ENCODE results near the gene TLX1.

Gene TLX1

DNA sequence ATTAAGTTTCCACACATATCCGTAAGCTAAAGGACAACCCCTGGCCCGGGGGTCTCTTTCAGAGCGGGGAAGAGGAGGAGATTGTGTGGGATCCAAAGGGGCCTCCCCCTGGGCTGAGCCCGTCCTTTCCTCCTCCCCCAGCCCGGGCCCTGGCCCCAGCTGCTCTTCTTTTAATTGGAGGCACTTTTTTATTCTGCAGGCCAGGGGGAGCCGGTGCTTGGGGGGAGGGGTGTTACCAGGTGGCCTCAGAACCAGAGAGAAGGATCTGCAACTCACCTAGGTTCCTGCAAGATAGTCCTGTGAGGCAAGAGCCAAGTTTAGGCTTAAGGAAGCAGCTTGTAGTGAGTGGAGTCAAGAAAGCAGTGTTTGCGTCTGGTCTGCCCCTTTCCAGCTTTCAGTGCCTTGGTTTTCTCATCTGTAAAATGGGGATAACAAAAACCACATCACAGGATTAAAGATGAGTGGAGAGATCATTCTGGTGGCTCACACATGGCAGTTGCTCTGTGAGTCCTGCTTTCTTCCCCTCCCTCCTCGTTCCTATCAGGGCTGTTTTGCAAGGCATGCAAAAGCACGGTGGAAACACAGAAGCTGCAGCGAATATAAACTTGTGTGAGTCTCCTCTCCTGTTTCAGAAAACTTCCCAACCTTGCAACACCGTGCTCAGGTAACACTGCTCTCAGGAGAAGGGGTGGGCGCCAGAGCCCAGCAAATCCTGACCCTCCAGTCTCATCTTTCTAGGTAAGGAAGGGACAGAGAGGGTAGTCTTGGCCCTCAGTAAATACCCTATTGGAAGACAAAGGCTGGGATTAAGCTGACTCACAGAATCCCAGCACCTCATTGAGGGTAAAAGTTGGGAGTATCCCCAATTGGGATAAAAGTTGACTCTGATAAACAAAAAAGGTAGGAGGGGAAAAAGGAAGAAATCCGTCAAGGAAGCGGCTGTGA is 4.1 kb upstream of the TLX1 start:
- DNase-seq (ENCODE audit: extremely low read depth, low read depth) = no peak

GRCh38 chr10:101130141-101130540 is 959 bp upstream of the TLX1 start:
- TF ChIP-seq, protein P1, sequence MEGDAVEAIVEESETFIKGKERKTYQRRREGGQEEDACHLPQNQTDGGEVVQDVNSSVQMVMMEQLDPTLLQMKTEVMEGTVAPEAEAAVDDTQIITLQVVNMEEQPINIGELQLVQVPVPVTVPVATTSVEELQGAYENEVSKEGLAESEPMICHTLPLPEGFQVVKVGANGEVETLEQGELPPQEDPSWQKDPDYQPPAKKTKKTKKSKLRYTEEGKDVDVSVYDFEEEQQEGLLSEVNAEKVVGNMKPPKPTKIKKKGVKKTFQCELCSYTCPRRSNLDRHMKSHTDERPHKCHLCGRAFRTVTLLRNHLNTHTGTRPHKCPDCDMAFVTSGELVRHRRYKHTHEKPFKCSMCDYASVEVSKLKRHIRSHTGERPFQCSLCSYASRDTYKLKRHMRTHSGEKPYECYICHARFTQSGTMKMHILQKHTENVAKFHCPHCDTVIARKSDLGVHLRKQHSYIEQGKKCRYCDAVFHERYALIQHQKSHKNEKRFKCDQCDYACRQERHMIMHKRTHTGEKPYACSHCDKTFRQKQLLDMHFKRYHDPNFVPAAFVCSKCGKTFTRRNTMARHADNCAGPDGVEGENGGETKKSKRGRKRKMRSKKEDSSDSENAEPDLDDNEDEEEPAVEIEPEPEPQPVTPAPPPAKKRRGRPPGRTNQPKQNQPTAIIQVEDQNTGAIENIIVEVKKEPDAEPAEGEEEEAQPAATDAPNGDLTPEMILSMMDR (IDR thresholded peaks at IDR 0.05; ENCODE audit: low read depth, low read length) = no peak
- no peak for DNase-seq (ENCODE audit: extremely low read depth, low read depth)

More for the DNA sequence above, 4.1 kb upstream of the TLX1 start:
- TF ChIP-seq, protein P1 (IDR thresholded peaks at IDR 0.05; ENCODE audit: low read depth, low read length) = no peak

DNA sequence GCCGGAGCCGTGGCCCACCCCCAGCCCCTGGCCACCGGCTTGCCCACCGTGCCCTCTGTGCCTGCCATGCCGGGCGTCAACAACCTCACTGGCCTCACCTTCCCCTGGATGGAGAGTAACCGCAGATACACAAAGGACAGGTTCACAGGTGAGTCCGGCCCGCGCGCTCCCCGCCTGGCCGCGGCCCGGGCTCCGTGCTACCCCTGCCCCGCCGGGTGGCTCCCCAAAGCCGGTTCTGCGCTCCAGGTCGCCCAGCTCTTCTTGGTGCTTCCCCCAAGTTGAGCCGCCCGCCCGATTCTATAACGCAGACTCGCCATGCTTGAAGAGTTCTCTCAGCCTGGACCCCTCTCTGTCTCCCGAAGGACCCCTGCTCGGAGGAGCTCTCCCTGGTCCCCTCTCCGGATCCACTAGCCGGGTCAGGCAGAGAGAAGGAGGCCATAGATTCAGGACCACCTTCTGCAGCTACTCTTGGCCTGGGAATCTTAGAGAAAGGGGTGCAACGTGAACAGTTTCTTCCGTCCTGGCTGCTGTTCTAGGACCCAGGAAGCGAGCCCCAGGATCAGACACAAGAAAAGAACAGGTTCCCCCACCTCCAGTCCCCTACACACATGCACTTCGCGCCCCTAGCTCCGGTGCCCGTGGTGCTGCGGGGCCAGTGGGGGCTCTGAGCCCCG is 999 bp downstream of the TLX1 start:
- no peak for DNase-seq (ENCODE audit: extremely low read depth, low read depth)
- TF ChIP-seq, protein P1 (IDR thresholded peaks at IDR 0.05; ENCODE audit: low read depth, low read length) = no peak

GRCh38 chr10:101132636-101133473 is 1.8 kb downstream of the TLX1 start:
- TF ChIP-seq, protein P1 (IDR thresholded peaks at IDR 0.05; ENCODE audit: low read depth, low read length) = no peak
- DNase-seq (ENCODE audit: extremely low read depth, low read depth) = no peak

GRCh38 chr10:101133489-101134298 is 2.6 kb downstream of the TLX1 start:
- TF ChIP-seq, protein P1 (IDR thresholded peaks at IDR 0.05; ENCODE audit: low read depth, low read length) = no peak
- DNase-seq (ENCODE audit: extremely low read depth, low read depth) = no peak

- DNase-seq (ENCODE audit: extremely low read depth, low read depth) = no peak
- TF ChIP-seq, protein P1 (IDR thresholded peaks at IDR 0.05; ENCODE audit: low read depth, low read length) = no peak
These were observed 3.4 kb downstream of the TLX1 start for GRCh38 chr10:101134299-101135127.

All from AG09319 (cell line).